Measurements from ENCODE around the gene SLC25A15.
"Not testable (repeated sequence)": the region's sequence is repeated elsewhere in the genome, so short reads cannot be mapped to it uniquely, and the experiment has no call there.

SLC25A15 gene

GRCh38 chr13:40779796-40780285 is 9.6 kb upstream of the SLC25A15 start:
- DNase-seq (ENCODE audit: low read depth), result no peak
- in situ Hi-C loops (cut with HindIII; ENCODE audit: low sequenced_read_pairs), result no loop called here
- no peak for TF ChIP-seq CTCF (IDR thresholded peaks at IDR 0.05; ENCODE audit: low read depth, low read length, missing control alignments)
- H3K4me3 ChIP-seq (ENCODE audit: low read depth, low read length), result no peak overlapping the region

DNA sequence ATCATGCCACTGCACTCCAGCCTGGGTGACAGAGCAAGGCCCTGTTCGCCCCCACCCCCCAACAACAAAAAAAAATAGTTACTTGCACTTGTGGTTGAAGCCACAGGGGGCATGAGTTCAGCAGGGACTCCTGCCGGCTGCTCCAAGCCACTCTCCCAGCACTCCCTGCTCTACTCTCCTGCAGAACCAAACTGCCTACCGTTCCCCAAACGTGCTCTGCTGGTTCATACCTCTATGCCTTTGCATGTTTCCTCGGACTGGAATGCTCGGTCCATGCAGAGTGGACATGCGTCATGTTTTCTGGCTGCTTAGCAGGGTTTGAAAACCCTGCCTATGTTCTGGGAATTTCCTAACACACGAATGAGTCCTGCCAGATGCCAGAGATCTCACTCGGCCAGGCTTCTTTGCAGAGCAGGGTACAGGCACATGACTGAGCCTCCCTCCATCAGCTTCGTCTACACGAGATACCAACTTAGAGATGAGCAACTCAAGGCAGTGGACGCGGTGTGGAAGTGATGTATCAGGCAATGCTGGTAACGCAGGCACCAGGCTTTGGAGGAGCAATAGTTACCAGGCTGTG is 8.5 kb upstream of the SLC25A15 start:
- in situ Hi-C loops (cut with HindIII; ENCODE audit: low sequenced_read_pairs), result no loop called here
- no peak for TF ChIP-seq CTCF (IDR thresholded peaks at IDR 0.05; ENCODE audit: low read depth, low read length, missing control alignments)
- no peak for DNase-seq (ENCODE audit: low read depth)
- H3K4me3 ChIP-seq (ENCODE audit: low read depth, low read length), result no peak overlapping the region

- no peak for TF ChIP-seq CTCF (IDR thresholded peaks at IDR 0.05; ENCODE audit: low read depth, low read length, missing control alignments)
- in situ Hi-C loops (cut with HindIII; ENCODE audit: low sequenced_read_pairs), result no loop called here
- no peak overlapping the region for H3K4me3 ChIP-seq (ENCODE audit: low read depth, low read length)
- DNase-seq (ENCODE audit: low read depth), result no peak
Measured at GRCh38 chr13:40781717-40782116, 7.7 kb upstream of the SLC25A15 start.

DNA sequence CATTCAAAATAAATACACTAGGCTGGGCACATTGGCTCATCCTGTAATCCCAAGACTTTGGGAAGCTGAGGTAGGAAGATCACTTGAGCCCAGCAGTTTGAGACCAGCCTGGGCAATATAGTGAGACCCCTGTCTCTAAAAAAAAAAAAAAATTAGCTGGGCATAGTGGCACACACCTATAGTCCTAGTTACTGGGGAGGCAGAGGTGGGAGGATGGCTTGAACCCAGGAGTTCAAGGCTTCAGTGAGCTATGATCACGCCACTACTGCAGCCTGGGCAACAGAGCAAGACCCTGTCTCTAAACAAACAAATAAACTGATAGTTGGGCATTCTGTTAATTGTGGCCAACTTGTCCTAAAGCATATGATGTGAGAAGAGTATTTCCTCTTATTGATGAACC is 6.4 kb upstream of the SLC25A15 start:
- DNase-seq (ENCODE audit: low read depth); in situ Hi-C loops (cut with HindIII; ENCODE audit: low sequenced_read_pairs); H3K4me3 ChIP-seq (ENCODE audit: low read depth, low read length): not testable (repeated sequence)

DNA sequence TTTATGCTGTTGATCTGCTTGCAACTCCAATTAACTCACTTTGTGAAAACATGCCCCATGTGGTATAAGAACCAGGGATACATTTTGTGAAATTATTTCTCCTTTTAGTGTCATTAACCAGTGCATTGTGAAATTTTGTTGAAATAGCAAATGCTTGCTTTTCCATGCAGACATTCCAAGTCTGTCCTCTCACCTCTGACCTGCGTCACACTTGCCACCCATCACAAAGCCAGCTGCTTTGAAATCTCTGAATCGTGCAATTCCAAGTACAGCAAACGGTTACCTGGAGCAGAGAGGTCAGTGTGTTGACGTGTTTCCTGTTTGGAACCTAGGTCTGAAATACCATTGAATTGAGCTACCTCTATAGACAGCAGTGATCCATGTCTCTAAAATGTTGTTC is 4.9 kb upstream of the SLC25A15 start:
- no peak overlapping the region for H3K4me3 ChIP-seq (ENCODE audit: low read depth, low read length)
- in situ Hi-C loops (cut with HindIII; ENCODE audit: low sequenced_read_pairs), result no loop called here
- TF ChIP-seq CTCF (IDR thresholded peaks at IDR 0.05; ENCODE audit: low read depth, low read length, missing control alignments), result no peak
- DNase-seq (ENCODE audit: low read depth), result no peak

DNA sequence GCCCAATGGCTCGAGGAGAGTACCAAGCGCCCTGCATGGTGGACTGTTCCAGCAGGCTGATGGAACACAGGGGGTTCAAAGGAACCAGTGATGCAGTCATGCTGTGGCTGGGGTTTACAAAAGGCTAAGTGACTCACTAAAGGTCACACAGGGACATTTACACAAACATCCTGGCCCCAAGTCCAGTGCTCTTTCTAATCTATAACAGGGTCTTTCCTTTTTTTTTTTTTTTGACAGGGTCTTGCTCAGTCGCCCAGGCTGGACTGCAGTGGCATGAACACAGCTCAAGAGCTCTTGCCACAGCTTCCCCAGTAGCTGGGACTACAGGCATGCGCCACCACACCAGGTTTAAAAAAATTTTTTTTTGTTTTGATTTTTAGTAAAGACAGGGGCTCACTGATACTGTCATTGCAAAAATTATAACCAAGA is 2.8 kb upstream of the SLC25A15 start:
- in situ Hi-C loops (cut with HindIII; ENCODE audit: low sequenced_read_pairs), result no loop called here
- H3K4me3 ChIP-seq (ENCODE audit: low read depth, low read length), result no peak overlapping the region
- DNase-seq (ENCODE audit: low read depth), result no peak
- TF ChIP-seq CTCF (IDR thresholded peaks at IDR 0.05; ENCODE audit: low read depth, low read length, missing control alignments), result no peak

GRCh38 chr13:40787062-40787461 is 2.3 kb upstream of the SLC25A15 start:
- in situ Hi-C loops (cut with HindIII; ENCODE audit: low sequenced_read_pairs), result no loop called here
- no peak overlapping the region for H3K4me3 ChIP-seq (ENCODE audit: low read depth, low read length)
- TF ChIP-seq CTCF (IDR thresholded peaks at IDR 0.05; ENCODE audit: low read depth, low read length, missing control alignments), result no peak
- DNase-seq (ENCODE audit: low read depth), result no peak

DNA sequence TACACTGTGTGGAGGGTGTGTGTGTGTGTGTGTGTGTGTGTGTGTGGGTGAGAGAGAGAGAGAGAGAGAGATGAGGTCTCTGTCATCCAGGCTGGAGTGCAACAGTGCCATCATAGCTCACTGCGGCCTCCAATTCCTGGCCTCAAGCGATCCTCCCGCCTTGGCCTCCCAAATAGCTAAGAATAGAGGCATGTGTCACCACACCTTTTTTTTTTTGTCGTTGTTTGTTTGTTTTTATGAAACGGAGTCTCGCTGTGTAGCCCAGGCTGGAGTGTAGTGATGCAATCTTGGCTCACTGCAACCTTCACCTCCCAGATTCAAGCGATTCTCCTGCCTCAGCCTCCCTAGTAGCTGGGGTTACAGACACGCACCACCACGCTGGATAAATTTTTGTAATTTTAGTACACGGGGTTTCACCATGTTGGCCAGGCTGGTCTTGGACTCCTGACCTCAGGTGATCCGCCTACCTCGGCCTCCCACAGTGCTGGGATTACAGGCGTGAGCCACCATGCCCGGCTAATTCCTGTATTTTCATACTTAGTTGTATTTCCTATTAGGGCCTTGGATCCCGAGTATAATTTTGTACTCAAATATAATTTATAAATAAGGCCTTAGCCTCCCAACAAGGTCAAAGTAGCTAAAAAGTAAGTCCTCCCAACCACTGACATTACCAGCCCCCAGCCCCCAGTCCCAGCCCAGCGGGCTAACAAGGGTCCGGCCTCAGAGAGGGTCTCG is 704 bp upstream of the SLC25A15 start:
- in situ Hi-C loops (cut with HindIII; ENCODE audit: low sequenced_read_pairs); DNase-seq (ENCODE audit: low read depth): not testable (repeated sequence)
- H3K4me3 ChIP-seq (ENCODE audit: low read depth, low read length), result peak overlapping the region; percentile 63
